Fibroblast of lung (primary cell): ENCODE measurements around the gene CCDC122.

ENCODE experiments used
- CTCF ChIP-seq, 2 donors: IDR thresholded peaks in 1 of 2; conservative IDR thresholded peaks in 1 of 2; 1 replicate in 1 of 2; 2 replicates in 1 of 2; pipeline ENCODE4 v1.5.1; 2011 to 2012; ENCODE audit warnings: low read length in 2 of 2, control low read depth in 1 of 2, inconsistent platforms in 1 of 2, low read depth in 1 of 2, mild to moderate bottlenecking in 1 of 2
- EZH2 ChIP-seq: IDR thresholded peaks from 2 replicates; pipeline ENCODE4 v1.5.1; 2012; ENCODE audit warnings: low read length, control low read depth, mild to moderate bottlenecking; ENCODE audit errors: missing control alignments

GRCh38 chr13:43877766-43878165 lies 1.8 kb downstream of the CCDC122 start:
- TF ChIP-seq CTCF (conservative IDR thresholded peaks at IDR 0.05 in 1 of 2, IDR thresholded peaks at IDR 0.05 in 1 of 2; ENCODE audit: low read depth in 1 of 2, low read length in 2 of 2): no peak
- no peak for TF ChIP-seq EZH2
